Fibroblast of peridontal ligament (primary cell): ENCODE results near the gene HRC.
"Not testable (repeated sequence)": the region's sequence is repeated elsewhere in the genome, so short reads cannot be mapped to it uniquely, and the experiment has no call there.

ENCODE experiments used
- DNase-seq: peaks from one replicate; pipeline ENCODE4 v3.0.0-alpha.2; 2010; ENCODE audit errors: extremely low read depth

Gene HRC

DNA sequence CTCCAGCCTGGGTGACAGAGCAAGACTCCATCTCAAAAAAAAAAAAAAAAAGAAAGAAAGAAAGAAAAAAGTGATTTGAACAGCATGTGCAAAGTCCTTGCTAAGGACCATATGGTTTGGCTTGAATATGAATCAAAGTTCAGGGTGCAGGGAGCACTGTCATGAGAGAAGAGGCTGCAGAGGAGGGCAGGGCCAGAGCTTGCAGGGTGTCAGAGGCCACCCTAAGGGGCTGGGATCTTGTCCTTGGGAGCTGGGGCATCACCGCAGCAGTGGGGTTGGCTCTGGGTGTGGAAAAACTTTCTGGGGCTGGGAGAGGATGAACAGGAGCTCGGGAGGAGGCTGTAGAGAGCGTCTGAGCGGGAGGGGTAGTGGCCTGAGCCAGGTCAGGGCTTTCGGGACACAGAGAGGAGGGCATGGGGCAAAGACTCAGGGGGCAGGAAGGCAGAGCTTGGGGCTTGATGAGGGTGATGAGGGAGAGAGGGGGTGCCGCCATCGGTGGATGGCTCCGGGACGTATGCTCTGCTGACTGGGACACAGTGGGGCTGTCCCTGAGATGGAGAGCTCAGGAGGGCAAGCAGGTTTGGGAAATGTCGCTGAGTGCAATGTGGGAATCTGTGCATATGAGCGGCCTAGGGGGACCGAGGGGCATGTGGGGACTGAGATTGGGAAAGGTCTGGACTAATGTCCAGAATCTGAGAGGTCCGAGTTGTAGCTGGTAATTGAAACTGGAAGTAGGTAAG is 5.4 kb upstream of the HRC start:
- DNase-seq = no peak

DNA sequence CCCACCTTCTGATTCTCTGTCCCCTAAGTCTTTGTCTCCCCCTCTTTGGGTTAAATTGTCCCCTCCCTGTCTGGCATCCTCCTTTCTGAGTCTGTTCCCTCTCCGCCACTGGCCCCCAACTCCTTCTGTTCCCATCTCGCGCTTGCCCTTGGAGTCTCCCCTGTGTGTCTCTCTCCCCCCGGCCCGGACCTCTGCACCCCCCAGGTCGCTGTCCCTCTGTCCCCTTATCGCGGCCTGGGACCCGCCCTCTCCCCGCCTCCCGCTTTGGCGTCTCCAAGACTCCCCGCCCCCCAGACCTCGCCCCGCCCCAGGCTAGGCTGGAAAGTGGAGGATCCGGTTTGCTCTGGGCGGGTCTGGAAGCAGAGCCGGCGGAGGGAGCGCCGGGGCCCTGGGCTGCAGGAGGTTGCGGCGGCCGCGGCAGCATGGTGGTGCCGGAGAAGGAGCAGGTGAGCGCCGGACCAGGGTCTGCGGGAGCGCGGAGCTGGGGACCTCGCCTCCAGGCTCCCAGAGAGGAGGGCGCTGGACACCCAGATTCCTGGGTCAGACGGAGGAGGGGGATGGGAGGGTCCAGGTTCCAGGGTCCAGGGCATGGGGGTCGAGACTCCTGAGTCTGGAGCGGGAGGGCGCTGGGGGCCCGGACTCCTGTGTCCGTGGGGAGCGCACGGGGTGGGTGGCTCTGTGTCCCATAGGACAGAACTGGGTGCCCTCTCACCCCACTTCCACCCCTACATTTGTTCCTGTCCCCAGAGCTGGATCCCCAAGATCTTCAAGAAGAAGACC is 2.4 kb upstream of the HRC start, which contains the start of gene TRPM4:
TSS of gene TRPM4 (plus strand) at position 348 of the 780 bp plus-strand sequence. CDS start at position 423, 75 bp downstream.
- peak; percentile 57 for DNase-seq

DNA sequence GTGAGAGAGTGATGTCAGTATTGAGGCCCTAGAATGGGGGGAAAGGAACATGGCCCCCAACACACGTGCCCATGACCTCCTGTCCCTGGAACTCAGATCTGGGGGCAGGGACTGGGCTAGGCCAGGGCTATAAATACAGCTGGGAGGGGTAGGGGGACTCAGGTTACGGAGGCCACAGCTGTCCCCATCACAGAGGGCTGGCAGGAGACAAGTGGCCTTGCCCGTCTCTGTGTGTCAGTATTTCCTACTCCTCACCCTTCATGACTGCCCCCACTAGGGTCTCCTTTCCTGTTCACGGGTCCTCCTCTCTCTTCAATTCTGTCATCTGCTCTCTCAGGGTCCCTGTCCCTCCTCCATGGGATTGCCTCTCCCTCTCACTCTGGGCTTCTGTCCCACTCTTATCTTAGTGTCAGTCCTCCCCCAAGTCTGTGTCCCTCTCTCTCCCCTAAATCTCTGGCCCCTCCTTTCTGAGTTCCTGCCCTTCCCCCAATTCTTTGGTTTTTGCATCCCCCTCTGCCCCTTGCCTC is 687 bp upstream of the HRC start:
- DNase-seq = no peak

DNA sequence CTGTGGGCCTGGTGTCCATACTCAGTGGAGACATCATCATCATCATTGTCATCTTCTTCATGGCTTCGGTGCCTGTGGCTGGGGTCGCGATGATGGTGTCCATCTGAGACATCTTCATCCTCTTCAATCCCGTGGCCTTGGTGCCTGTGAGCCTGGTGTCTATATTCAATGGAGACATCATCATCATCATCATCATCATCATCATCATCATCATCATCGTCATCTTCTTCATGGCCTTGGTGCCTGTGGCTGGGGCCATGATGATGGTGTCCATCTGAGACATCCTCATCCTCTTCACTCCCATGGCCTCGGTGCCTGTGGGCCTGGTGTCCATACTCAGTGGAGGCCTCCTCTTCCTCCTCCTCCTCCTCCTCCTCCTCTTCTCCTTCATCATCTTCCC is 917 bp downstream of the HRC start:
- no peak for DNase-seq

DNA sequence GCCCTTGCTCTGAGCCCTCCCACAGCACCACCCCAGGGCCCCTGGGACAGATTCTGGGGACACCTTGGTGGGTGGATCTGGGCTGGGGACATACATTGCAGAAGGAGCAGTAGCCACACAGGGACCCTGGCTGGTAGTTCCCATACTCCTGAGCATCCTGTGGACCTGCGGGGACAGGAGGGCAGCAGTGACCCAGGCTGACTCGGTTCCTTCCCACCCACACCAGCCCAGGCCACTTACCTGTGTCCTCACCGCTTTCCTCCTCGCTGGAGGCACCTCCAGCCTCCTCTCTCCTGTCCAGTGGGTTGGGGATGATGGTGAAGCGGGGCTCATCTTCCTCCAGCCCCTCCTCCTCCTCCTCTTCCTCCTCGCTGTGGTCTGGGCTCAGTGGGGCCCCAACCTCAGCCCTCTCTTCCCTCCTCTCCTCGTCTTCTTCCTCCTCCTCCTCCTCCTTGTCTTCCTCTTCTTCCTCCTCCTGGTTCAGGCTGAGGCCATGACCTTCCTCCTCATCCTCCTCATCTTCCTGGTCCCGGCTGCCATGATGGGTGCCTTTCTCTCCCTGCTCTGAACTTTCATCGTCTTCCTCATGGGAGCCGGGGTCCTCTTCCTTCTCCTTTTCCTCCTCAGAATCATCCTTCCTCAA is 1.9 kb downstream of the HRC start:
- no peak for DNase-seq

DNA sequence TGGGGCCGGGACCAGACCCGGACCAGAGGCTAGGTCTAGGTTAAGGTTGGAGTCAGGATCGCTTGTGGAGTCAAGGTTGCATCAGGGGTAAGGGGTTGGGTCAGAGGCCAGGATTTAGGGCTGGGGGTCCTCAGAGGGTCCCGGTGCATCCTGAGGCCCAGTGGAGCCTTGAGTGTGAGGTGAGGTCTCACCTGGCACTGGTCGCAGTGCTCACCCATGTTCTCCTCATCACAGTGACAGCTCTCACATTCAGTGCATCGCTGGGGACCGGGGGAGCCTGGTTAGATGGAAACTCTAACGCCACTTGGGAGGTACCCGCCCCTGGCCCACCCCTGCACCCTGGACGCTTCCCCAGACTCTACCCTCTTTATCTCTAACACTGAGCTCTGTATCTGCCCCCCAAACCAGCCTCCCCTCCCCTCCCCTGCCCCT is 3.1 kb downstream of the HRC start:
- DNase-seq = no peak

DNA sequence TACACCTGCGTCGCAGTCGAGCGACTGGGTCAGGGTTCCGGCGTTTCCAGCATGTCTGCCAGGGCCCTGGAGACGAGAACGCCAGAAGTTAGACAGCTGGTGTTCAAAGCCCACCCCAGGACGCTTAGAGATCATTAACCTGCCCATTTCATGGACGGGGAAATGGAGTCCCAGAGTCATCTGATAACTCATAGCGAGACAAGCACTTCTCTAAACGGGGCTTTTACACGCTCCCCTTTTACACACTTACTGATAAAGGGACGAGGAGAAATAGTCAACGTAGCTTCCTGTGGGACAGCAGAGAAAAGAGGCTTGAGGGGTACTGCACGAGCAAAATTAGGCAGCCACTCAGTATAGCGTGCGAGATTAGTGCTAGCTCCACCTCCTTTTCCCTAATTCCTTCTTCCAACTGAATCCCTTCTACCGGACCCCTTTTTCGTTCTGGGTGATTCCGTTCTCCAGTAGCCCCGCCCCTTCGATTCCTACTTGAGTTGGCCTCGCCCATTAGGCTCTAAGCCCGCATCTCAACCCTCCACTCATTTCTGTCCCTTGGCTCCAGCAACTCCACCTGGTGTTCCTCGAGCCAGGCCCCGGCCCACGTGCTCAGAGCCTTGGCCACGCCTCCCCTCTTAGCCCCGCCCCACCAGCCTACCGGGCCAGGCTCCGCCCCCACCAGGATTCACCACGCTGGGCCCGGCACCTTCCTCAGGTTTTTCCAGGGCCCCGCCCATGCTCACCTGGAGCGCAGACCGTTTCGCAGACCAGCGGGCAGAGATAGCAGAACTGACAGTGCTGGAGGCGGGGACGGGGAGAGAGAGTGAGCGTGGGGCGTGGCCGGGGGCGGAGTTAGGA is 3.7 kb downstream of the HRC start:
- DNase-seq = no peak

DNA sequence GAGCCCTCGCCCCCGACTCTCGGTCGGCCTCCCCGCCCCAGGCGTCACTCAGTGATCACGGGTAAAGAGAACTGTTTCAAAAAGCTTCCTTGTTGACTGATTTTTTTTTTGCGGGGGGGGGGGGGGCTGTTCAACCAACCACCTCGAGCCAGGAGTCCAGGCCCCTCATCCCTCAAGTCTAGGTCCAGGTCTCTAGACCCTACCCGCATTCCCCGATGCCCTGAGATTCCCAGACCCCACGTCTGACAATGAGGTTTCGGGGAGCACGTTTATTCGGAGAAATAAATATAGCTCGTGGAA is 4.3 kb downstream of the HRC start:
- no peak for DNase-seq

DNA sequence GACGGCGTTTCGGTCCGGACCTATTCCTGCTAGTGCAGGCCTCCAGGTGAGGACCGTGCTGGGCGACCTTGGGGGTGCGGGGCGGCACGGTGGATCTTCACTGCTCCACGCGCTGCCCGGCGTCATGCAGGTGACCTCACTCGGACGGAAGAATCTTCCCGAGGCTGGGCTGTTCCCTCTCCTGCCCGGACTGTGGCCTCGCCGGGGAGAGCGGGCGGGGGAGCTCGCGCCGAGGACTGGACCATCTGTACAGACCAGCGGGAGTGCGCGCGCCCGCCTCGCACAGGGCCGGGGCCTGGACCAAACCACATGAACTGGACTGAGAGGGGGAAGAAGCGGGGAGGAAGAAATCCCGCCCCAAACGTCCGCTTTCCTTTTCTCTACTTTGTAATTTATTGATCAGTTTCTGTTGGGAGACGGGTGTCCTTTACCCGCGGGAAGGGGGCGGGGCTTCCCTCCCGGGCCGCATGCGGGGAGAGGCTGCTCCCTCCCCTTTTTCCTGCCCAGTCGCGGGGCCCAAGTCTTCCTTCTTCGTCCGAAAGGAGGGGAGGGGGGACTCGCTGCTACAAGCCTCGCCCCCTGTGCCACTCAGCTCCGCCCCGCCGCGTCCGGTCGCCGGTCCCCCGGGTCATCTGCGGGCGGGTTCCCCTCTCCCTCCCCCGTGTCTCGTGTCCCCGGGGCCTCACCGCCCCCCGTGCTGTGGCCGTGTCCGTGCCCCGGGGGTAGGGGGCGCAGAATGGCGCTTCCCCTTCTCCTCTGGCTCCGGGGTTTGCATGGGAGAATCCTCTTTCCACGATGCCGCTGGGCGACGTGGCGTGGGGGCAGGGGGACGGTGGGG is 4.9 kb downstream of the HRC start:
- peak; percentile 63 for DNase-seq

DNA sequence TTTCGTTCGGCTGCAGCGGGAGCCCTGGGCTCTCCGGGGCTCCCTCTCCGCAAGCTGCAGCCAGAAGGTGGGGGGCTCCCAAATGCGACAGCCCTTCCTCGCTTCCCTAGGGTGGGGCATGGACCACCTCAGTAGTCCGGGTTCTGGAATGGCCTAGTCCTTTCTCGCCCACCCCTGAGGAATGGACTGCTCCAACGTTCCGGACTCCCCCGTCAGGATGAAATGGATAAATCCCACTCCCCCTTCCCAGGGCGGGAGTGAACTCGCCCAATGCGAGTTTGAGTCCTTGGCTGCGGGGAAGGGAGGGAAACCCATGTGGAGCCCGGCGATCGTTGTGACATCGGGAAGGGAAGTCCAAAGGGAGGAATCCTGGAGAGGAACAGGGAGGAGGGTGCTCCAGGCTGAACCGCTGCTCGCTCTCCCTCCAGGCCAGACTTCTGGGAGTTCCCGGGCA is 5.5 kb downstream of the HRC start:
- peak; percentile 86 for DNase-seq

DNA sequence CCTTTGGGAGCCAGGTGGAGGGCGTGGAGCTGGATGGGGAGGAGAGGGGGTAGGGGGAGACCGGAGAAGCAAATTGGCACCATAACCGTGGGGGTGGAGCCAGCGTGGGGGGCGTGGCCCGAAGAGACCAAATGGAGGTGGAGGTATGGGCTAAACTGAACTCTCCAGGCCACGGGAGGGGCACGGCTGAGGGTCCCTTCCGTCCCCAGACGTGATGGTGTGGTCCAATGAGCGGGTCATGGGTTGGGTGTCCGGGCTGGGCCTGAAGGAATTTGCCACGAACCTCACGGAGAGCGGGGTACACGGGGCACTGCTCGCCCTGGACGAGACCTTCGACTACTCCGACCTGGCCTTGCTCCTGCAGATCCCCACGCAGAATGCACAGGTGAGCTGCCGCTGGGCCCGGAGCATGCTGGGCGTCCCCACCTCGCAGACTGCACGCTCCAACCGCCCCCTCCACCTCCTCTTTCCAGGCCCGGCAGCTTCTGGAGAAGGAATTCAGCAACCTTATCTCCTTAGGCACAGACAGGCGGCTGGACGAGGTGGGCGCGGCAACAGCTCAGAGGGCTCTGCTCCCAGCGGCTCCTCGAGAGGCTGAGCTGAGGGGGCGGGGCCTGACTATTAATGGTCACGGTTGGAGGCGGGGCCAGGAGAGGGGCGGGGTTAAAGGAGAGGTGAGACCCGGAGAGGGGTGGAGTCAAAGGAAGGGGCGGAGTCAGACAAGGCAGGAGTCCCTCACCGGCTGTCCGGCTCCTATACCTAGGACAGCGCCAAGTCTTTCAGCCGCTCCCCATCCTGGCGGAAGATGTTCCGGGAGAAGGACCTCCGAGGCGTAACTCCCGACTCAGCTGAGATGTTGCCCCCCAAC is 6.2 kb downstream of the HRC start:
- peak; percentile 84 for DNase-seq

DNA sequence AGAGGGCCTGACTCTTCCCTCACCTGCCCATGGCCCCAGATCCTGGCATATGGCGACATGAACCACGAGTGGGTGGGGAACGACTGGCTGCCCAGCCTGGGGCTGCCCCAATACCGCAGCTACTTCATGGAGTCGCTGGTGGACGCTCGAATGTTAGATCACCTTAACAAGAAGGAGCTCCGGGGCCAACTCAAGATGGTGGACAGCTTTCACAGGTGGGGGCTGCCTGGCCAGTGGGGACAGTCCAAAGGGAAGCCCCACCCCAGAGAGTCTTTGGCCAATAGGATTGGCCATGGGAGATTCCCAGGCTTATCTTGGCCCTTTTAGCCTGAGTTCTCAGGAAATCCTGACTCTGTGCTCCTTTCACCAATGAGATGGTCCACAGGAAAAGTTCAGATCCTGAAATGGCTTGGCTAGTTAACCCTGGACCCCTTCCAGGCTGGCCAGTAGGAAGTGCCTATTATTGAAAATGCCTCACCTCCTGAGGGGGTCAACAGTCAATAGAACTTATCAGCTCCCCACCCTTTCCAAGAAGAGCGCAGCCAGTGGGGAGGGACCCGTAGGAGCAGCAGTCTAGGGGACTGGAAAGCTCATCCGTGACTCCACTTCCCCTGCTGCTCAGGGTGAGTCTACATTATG is 7.0 kb downstream of the HRC start:
- no peak for DNase-seq

DNA sequence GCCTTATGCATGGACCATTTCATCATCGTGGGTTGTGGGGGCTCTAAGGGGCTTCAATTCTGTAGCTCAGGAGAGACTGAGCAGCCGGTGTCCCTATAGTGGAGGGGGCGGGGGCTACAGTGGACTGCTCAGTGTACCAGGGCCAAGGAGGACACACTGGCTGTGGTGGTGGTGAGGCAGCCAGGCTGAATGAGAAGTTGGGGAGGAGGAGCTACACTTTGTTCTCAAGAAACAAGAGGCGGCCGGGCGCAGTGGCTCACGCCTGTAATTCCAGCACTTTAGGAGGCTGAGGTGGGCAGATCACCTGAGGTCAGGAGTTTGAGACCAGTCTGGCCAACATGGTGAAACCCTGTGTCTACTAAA is 8.8 kb downstream of the HRC start:
- DNase-seq = not testable (repeated sequence)

DNA sequence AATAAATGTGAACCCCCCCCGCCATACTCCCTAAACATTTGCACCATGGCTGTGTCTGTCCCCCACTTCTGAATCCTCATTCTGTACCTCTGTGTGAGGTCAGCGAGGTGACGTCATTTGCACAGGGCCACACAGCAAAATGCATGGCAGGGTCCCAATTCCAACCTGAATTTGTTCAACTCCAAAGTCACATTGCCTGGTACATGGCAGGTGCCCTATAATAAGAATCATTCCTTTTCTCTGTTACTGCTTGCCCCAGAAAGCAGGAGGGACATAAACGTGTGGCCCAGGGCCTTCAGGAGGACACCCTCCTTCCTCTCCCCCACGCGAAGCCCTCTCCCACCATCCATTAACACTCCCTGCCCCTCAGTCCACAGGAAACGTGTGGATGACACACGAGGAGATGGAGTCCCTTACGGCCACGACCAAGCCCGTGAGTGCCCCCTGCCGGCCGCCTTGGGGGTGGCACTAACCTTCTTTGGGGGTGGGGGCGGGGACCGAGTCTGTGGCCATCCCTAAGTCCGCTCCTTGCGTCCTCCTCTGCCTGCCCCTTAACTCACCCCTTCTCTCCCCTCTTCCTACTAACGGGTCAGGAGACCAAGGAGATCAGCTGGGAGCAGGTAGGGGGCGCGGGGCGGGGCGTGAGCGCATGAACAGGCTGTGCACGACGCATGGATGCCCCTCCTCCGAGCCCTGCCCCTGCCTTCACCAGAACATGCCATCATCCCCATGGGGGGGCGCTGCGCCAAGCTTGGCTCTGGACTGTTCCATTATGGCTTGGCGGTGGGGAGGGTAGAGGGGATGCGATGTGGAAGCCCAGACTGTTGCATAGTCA is 9.4 kb downstream of the HRC start:
- DNase-seq = peak; percentile 77

DNA sequence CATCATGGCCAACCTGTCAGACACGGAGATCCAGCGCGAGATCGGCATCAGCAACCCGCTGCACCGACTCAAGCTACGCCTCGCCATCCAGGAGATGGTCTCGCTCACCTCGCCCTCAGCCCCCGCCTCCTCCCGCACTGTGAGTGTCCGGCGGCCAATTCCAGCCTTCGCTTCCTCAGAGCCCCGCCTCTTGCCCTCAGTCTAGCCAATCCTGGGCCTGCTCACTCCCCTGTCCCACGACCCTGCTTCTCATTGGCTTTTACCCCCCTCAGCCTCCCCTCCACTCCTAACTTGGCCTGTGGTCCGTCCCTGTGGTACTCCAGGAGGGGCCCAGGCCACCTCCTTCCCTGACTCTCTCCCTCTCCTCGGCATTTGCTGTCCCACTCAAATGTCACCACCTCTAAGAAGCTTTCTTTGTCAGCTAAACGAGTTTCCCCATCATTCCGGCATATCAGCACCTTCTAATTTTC is 12.3 kb downstream of the HRC start:
- peak; percentile 85 for DNase-seq

DNA sequence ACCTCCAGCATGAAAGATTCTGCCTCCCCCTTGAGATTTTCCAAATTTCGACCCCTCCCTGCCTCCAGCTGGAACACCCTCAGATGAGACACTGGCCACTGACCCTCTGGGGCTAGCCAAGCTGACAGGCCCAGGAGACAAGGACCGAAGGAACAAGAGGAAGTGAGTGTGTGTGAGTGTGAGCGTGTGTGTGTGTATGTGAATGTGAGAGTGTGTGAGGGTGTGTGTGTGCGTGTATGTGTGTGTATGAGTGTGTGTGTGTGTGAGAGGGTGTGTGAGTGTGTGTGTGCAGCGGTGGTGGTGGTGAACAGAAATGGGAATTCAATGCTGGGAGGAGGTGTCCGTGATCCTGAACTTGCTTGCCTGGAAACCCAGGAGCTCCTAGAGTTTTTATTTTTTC is 13.8 kb downstream of the HRC start:
- no peak for DNase-seq

DNA sequence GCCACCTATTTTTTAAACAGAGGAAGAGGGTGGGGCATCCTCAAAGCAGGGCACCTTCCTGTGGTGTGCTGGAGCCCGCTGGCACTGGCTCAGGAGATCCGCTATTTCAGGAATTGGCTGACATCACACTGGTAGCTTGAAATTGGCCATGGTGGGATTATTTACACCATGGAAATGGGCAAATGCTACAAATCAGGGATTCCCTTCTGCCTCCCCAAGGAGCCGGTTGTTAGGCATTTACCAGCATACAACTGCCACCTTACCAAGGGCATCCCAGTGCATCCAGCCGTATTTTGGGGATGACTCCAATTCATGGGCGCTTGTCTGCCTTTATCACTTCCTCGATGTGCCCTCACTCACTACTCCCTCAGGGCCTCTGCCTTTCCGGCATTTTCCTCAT is 14.2 kb downstream of the HRC start:
- DNase-seq = no peak

DNA sequence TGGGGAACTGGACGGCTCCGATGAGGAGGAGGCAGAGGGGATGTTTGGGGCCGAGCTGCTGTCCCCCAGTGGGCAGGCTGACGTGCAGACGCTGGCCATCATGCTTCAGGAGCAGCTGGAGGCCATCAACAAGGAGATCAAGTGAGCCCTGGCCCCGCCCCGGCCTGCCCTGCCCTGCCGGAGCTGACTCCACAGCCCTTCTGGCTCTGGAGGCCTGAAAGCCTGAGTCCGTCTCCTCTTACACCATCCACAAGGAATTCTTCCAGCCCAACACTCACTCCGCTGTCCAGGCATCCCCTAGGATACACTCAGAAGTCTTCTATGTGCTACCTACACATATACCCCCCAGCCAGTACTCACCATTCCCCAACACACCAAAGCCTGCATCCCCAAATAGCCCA is 18.4 kb downstream of the HRC start:
- no peak for DNase-seq
